Ishikawa (cell line): Measurements from ENCODE around the gene TMEM198.

Experiments used
- CEBPB ChIP-seq: IDR thresholded peaks from 2 replicates; pipeline ENCODE4 v1.6.1; 2012
- CREB1 ChIP-seq: IDR thresholded peaks from 2 replicates; pipeline ENCODE4 v1.6.1; 2012; ENCODE audit warnings: low read depth
- EGR1 ChIP-seq: IDR thresholded peaks from 2 replicates; pipeline ENCODE4 v1.6.1; 2012
- EP300 ChIP-seq: IDR thresholded peaks from 2 replicates; pipeline ENCODE4 v1.6.1; 2012; ENCODE audit warnings: borderline replicate concordance
- FOXM1 ChIP-seq: IDR thresholded peaks from 2 replicates; pipeline ENCODE4 v1.6.1; 2012; ENCODE audit warnings: low read depth, borderline replicate concordance
- MAX ChIP-seq: IDR thresholded peaks from 2 replicates; pipeline ENCODE4 v1.6.1; 2012
- NFIC ChIP-seq: IDR thresholded peaks from 2 replicates; pipeline ENCODE4 v1.6.1; 2012
- RAD21 ChIP-seq: IDR thresholded peaks from 2 replicates; pipeline ENCODE4 v1.6.1; 2012; ENCODE audit warnings: low read depth
- TAF1 ChIP-seq: IDR thresholded peaks from 2 replicates; pipeline ENCODE4 v1.6.1; 2012; ENCODE audit warnings: low read depth, mild to moderate bottlenecking
- TCF12 ChIP-seq: IDR thresholded peaks from 2 replicates; pipeline ENCODE4 v1.6.1; 2012; ENCODE audit warnings: low read depth
- TEAD4 ChIP-seq: IDR thresholded peaks from 2 replicates; pipeline ENCODE4 v1.6.1; 2012
- YY1 ChIP-seq: IDR thresholded peaks from 2 replicates; pipeline ENCODE4 v1.6.1; 2012; ENCODE audit warnings: low read depth
- ZBTB7A ChIP-seq: IDR thresholded peaks from 2 replicates; pipeline ENCODE4 v1.6.1; 2012; ENCODE audit warnings: low read depth
- TF ChIP-seq, protein P1 (sequence below): IDR thresholded peaks from 2 replicates; pipeline ENCODE4 v1.6.1; 2012; ENCODE audit warnings: low read depth, mild to moderate bottlenecking
- TF ChIP-seq, protein P2 (sequence below): IDR thresholded peaks from 2 replicates; pipeline ENCODE4 v1.6.1; 2012

TMEM198 gene

DNA sequence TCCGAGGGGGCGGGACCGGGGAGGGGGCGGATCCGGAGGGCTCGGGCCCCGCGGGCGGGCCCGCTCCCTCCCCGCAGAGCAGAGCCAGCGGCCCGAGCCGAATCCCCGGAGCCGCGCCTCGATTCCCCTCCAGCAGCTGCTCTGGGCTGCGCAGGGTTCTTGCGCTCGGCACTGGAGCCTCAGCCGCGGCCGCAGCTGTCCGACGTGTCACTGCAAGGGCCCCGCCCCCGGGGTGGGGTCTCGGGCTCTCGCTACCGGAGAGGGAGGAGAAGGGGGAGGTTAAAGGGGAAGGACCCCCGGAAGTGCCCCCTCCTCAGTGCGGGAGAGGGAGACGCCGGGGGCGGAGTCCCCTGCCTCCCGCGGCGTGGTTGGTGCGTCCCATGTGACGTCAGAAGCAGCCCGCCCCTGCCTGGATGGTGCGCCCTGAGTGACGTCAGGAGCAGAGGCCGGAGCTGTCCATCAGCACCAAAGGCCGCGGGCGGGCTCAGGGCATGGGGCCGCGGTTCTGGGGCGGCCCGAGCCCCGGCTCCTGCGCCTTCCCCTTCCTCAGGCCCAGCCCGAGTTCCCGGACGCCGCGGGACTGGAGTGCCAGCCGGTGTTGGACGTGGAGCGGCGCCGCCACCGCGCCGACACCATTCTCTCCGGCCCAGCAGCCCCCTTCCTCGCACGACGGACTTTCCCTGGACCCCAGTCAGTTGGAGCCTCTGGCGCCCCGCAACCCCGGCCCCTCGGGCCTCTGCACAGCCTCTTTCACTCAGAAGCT, at the start of gene TMEM198, which contains the start of gene CHPF:
Gene TMEM198, plus strand, starts transcription at position 433 of the 763 bp plus-strand sequence. CDS start 700 bp downstream, outside the sequence.
Gene CHPF, minus strand, starts transcription at position 214 of the 763 bp plus-strand sequence. CDS start 271 bp downstream, outside the sequence.
- TF ChIP-seq EP300 = no peak
- TF ChIP-seq, protein P1, sequence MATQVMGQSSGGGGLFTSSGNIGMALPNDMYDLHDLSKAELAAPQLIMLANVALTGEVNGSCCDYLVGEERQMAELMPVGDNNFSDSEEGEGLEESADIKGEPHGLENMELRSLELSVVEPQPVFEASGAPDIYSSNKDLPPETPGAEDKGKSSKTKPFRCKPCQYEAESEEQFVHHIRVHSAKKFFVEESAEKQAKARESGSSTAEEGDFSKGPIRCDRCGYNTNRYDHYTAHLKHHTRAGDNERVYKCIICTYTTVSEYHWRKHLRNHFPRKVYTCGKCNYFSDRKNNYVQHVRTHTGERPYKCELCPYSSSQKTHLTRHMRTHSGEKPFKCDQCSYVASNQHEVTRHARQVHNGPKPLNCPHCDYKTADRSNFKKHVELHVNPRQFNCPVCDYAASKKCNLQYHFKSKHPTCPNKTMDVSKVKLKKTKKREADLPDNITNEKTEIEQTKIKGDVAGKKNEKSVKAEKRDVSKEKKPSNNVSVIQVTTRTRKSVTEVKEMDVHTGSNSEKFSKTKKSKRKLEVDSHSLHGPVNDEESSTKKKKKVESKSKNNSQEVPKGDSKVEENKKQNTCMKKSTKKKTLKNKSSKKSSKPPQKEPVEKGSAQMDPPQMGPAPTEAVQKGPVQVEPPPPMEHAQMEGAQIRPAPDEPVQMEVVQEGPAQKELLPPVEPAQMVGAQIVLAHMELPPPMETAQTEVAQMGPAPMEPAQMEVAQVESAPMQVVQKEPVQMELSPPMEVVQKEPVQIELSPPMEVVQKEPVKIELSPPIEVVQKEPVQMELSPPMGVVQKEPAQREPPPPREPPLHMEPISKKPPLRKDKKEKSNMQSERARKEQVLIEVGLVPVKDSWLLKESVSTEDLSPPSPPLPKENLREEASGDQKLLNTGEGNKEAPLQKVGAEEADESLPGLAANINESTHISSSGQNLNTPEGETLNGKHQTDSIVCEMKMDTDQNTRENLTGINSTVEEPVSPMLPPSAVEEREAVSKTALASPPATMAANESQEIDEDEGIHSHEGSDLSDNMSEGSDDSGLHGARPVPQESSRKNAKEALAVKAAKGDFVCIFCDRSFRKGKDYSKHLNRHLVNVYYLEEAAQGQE = peak; percentile 94
- TF ChIP-seq MAX = peak; percentile 28; the same call in 1 of the 2 replicates
- TF ChIP-seq YY1 = no peak
- TF ChIP-seq, protein P2, sequence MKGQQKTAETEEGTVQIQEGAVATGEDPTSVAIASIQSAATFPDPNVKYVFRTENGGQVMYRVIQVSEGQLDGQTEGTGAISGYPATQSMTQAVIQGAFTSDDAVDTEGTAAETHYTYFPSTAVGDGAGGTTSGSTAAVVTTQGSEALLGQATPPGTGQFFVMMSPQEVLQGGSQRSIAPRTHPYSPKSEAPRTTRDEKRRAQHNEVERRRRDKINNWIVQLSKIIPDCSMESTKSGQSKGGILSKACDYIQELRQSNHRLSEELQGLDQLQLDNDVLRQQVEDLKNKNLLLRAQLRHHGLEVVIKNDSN = 0 out of 2 replicates have a peak, but pooled peaks have one; percentile 19
- peak; percentile 100 for TF ChIP-seq ZBTB7A
- TF ChIP-seq TEAD4 = no peak
- no peak for TF ChIP-seq NFIC
- no peak for TF ChIP-seq FOXM1
- no peak for TF ChIP-seq CEBPB
- TF ChIP-seq EGR1 = no peak
- no peak for TF ChIP-seq RAD21
- peak; percentile 95 for TF ChIP-seq CREB1
- peak; percentile 84 for TF ChIP-seq TAF1
- TF ChIP-seq TCF12 = no peak; the same call in 1 of the 2 replicates

DNA sequence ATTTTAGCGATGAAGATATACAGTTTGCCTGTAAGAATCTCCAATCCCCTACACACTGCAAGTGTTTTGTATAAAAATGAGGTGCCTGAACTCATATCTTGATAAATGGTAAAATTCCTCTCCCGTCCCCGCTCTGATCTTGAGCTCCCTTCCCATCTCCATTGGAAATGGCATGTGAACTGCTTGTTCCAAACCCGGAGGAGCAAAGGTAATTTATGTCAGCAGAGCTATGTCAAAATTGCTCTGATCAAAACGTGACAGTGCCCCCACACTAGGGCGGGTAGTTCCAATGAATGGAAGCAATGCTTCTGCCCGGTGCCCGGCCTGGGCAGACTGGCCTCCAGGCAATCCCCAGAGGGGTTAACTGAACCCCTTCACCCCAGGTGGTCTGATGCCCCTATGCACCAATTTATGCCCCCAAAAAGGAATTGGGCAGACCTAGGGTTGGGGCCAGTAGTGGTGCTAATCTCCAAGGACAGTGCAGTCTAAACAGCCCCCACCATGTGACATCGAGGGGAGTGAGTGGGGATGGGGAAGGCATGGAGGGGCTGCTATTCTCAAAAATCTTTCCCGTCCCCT, 48.8 kb upstream of the TMEM198 start:
- TF ChIP-seq ZBTB7A (no peak), TAF1 (no peak), FOXM1 (no peak), CEBPB (no peak), MAX (no peak), NFIC (no peak), EGR1 (no peak), EP300 (no peak), CREB1 (no peak), YY1 (no peak), RAD21 (no peak)
- TF ChIP-seq, protein P2 = no peak
- TF ChIP-seq, protein P1 = no peak

GRCh38 chr2:219495531-219496122, 48.2 kb upstream of the TMEM198 start:
- TF ChIP-seq CREB1 (no peak), MAX (peak; percentile 49), RAD21 (peak; percentile 48; the same call in 1 of the 2 replicates), TEAD4 (no peak), EP300 (no peak), FOXM1 (no peak), CEBPB (no peak), ZBTB7A (no peak; the same call in 1 of the 2 replicates), TAF1 (no peak), YY1 (no peak), EGR1 (no peak), TCF12 (no peak), NFIC (no peak)
- TF ChIP-seq, protein P2 = peak; percentile 87
- TF ChIP-seq, protein P1 = peak; percentile 55
